Kidney (tissue), 14 donors: ENCODE measurements around the gene RHOU. TPM values are rescaled to one million over a fixed set of nuclear protein-coding genes. Genes with fewer than 3 reads are reported as not detected.

Experiments used
- DNase-seq, 5 donors: peaks; one replicate each; pipeline ENCODE4 v3.0.0-alpha.2; 2013 to 2020
- FAIRE-seq: peaks from 2 replicates; lab custom pipeline; 2012; peaks lifted over from hg19 to GRCh38; lab: Jason Lieb, UNC
- H3K27ac ChIP-seq, 2 donors: one replicate each; pipeline ENCODE4 v1.7.0; 2013; ENCODE audit warnings: low read depth in 2 of 2, low read length in 2 of 2, inconsistent platforms in 1 of 2
- H3K27me3 ChIP-seq: one replicate; pipeline ENCODE4 v1.7.1; 2013; ENCODE audit warnings: low read length, inconsistent platforms; ENCODE audit not compliant: control insufficient read depth, insufficient read depth
- H3K36me3 ChIP-seq, 3 donors: one replicate each; pipeline versions ENCODE4 v1.7.0 to v1.7.1; 2013; ENCODE audit warnings: low read length in 3 of 3, control low read depth in 1 of 3, inconsistent platforms in 1 of 3; ENCODE audit not compliant: insufficient read depth in 3 of 3, control insufficient read depth in 2 of 3
- H3K4me1 ChIP-seq, 3 donors: one replicate each; pipeline versions ENCODE4 v1.7.0 to v1.7.1; 2013; ENCODE audit warnings: low read length in 3 of 3, inconsistent platforms in 1 of 3, low read depth in 1 of 3; ENCODE audit not compliant: control insufficient read depth in 2 of 3, insufficient read depth in 2 of 3
- H3K4me3 ChIP-seq, 3 donors: one replicate each; pipeline versions ENCODE4 v1.7.0 to v1.8.1; 2013; ENCODE audit warnings: low read length in 3 of 3, control low read depth in 1 of 3, inconsistent platforms in 1 of 3
- H3K9ac ChIP-seq, 3 donors: one replicate each; pipeline versions ENCODE4 v1.7.0 to v1.7.1; 2013; ENCODE audit warnings: low read length in 3 of 3, control low read depth in 1 of 3, inconsistent platforms in 1 of 3
- H3K9me3 ChIP-seq, 3 donors: one replicate each; pipeline versions ENCODE4 v1.7.0 to v1.7.1; 2013; ENCODE audit warnings: low read length in 3 of 3, control low read depth in 1 of 3, inconsistent platforms in 1 of 3; ENCODE audit not compliant: control insufficient read depth in 2 of 3, insufficient read depth in 1 of 3
- CTCF ChIP-seq: IDR thresholded peaks from 3 replicates; pipeline ENCODE4 v1.5.1; 2012; ENCODE audit warnings: mild to moderate bottlenecking, moderate library complexity, borderline replicate concordance; ENCODE audit not compliant: insufficient read depth; ENCODE audit errors: extremely low read depth
- intact Hi-C: fragments of 100-400 bp; cut with DNase I; formaldehyde crosslinking; loops from one replicate; pipeline ENCODE4 v1.11.1; 2022
- polyA plus RNA-seq: library from polyadenylated mRNA; stranded (reverse); fragments of 350-450 nt; fragmentation: Illumina TruSeq; extraction: RNeasy Lipid Tissue Mini Kit (QIAGEN cat#74804); gene quantifications from one replicate; pipeline ENCODE4 v1.2.3, GENCODE V29; 2014; ENCODE audit warnings: low read depth, low replicate concordance; ENCODE audit not compliant: insufficient read depth
- total RNA-seq: library from RNA; stranded (reverse); fragmentation: NEBNext Ultra II Directional; extraction: Animal tissue kit (Norgen Biotek cat#: 25700); gene quantifications from one replicate; pipeline ENCODE4 v1.2.1, GENCODE V29; 2021
- donor health status: control.
- donor health status: control.
- donor health status: control.
- donor health status: control.
- donor health status: control.
- donor health status: DM: yes; HTN: yes; CAD: no.
- donor health status: Normal renal cell carcinoma (clear cell type).

Gene RHOU
- total and polyA plus RNA-seq, 2 donors from 2014 or later = 4.7 to 22.1 TPM

- no peaks in the 10 kb centered on the region for H3K4me1 ChIP-seq
- H3K27me3 ChIP-seq = no peaks in the 10 kb centered on the region
- H3K27ac ChIP-seq = no peak overlapping the region
- no peak for TF ChIP-seq CTCF
- no peak overlapping the region for H3K4me3 ChIP-seq
- FAIRE-seq (no peak), DNase-seq (no peak)
- no peaks in the 10 kb centered on the region for H3K36me3 ChIP-seq
- H3K9me3 ChIP-seq = no peaks in the 10 kb centered on the region
- intact Hi-C loops = no loop called here
- no peak overlapping the region for H3K9ac ChIP-seq
These were observed 5.5 kb downstream of the RHOU start for GRCh38 chr1:228740543-228741317.

GRCh38 chr1:228742281-228742860, 7.1 kb downstream of the RHOU start:
- no peaks in the 10 kb centered on the region for H3K9me3 ChIP-seq
- no peaks in the 10 kb centered on the region for H3K27me3 ChIP-seq
- FAIRE-seq (no peak), DNase-seq (no peak)
- H3K4me3 ChIP-seq = no peak overlapping the region
- no peaks in the 10 kb centered on the region for H3K36me3 ChIP-seq
- intact Hi-C loops = no loop called here
- TF ChIP-seq CTCF = no peak
- H3K4me1 ChIP-seq = no peaks in the 10 kb centered on the region
- H3K9ac ChIP-seq = no peak overlapping the region
- no peak overlapping the region for H3K27ac ChIP-seq

- H3K36me3 ChIP-seq = no peaks in the 10 kb centered on the region
- H3K4me3 ChIP-seq = no peak overlapping the region
- intact Hi-C loops = no loop called here
- TF ChIP-seq CTCF = no peak
- DNase-seq (no peak), FAIRE-seq (no peak)
- no peaks in the 10 kb centered on the region for H3K4me1 ChIP-seq
- H3K27me3 ChIP-seq = no peaks in the 10 kb centered on the region
- H3K9me3 ChIP-seq = no peaks in the 10 kb centered on the region
- no peak overlapping the region for H3K27ac ChIP-seq
- H3K9ac ChIP-seq = no peak overlapping the region
These were observed 8.1 kb downstream of the RHOU start for GRCh38 chr1:228743405-228743804.
